Measurements from ENCODE around the gene CST11.

CST11 gene

DNA sequence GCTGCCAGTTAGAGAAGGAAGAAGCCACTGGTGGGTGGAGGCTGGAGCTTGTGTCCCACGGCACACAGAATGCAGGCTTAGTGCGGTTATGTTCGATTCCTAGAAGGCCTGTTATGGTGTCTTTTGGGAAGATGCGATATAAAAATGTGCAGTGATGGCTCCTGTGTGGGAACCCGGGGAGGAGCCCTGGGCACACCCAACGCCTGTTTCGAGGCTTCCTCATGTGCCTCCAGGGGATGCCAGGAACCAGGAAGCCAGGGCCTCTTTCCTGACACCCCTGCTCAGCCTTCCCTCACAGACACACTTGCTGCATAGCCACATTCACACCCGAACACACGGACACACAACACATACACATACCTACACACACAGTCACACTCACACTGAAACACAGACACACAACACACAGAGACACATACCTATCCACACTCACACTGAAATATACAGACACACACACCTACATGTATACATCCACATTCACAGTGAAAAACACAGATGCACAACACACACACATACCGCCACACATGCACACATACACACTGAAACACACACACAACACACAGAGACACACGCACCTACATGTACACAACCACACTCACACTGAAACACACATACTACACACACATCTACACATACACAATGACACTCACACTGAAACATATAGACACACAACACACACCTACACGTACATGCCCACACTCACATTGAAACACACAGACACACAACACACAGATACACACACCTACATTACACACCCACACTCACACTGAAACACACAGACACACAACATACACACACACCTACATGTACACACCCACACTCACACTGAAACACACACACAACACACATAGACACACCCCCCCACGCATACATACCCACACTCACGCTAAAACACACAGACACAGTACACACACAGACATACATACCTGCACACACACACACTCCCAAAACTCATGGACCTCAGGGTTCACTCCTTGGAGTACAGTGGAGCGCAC, 1.2 kb upstream of the CST11 start:
- no peak for DNase-seq (ENCODE audit: low read depth, low spot score)

DNA sequence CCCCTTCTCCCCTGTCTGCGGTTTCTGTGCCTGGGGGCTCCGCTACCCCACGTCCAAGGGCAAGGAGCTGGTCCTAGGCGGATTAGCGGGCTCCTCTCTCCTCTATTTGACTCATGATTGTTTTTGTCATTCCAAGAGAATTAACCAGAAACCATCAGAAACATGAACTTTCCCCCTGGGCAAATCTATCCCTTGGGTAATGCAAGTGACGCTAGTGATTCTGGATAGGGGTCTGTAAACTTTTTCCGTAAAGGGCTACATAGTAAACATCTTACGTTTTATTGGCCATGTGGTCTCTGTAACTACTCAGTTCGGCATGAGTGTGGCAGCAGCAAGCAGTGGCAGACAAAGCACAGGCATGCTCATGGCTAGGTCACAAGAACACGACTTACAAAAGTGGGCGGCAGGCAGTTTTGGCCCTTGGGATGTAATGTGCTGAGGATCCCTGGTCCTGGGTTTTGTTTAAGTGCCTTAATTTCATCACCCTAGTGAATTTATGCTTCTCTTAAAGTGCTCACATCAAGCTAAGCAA, 654 bp downstream of the CST11 start:
- no peak for DNase-seq (ENCODE audit: low read depth, low spot score)

DNA sequence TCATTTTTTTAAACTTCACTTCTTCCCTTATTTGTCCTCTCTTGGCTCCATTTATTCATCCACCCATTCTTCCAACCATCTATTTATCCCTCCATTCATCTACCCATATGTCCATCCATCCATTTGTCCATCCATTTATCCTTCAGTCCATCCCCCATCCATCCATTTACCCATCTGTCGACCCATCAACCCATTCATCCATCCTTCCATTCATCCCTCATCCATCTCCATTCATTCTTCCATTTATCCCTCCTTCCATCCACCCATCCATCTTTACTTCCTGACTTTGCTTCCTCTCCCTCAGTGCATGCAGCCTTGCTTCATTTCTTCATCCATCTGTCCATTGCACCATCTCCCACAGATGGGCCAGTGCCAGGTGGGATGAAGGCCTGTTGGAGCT, 1.8 kb downstream of the CST11 start:
- DNase-seq (ENCODE audit: low read depth, low spot score): no peak

DNA sequence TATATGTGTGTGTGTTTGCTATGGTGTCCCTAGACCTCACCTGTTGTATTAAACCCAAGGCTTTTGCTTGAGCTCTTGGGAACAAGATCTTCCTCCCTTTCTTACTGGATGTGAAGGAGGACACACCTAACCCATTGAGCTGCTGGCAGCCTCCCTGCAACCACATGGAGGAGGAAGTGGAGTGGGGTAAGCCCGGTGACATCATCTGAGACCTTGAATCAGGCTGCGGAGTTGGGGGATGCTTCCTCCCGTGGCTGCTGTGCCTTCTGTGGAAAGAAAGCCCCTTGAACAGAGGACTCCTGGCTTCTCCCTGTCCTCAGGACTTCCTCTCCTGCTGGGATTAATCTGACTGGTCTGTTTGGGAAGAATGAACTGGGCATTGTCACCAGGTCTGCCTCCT, 3.3 kb downstream of the CST11 start:
- DNase-seq (ENCODE audit: low read depth, low spot score): no peak

DNA sequence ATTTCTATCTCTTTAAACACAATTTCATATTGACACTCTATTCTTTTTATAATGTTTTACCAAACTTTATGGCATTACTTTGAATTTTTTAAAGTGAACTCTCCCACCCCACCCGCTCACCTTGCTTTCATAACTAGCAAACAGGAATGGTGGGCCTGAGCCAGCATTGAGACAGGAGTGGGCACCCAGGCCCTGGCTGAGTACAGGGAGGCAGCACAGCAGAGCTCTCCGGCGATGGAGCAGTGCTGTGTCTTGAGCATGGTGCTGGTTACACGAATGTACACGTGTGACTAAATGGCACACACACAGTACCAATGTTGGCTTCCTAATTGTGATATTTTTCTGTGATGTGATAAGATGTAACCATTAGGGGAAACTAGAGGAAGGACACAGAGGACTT, 4.5 kb downstream of the CST11 start:
- DNase-seq (ENCODE audit: low read depth, low spot score): no peak

DNA sequence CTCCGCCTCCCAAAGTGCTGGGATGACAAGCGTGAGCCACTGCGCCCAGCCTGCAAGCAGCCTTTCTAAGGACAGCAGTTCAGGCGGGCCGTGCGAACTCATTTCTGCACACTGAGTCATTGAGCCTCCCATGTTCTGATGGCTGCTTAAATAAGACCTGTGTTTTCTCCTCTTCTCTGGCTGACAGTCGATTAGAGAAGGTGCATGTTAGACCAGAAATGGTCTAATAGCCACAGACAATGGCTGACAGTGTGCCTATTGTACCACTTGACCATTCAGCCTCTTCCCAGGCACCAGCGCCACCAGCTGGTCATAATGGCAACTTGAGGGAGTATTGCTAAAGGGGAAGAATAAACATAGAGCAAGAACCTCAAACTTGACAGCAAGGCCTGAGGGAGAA, 6.2 kb downstream of the CST11 start:
- DNase-seq (ENCODE audit: low read depth, low spot score): no peak

DNA sequence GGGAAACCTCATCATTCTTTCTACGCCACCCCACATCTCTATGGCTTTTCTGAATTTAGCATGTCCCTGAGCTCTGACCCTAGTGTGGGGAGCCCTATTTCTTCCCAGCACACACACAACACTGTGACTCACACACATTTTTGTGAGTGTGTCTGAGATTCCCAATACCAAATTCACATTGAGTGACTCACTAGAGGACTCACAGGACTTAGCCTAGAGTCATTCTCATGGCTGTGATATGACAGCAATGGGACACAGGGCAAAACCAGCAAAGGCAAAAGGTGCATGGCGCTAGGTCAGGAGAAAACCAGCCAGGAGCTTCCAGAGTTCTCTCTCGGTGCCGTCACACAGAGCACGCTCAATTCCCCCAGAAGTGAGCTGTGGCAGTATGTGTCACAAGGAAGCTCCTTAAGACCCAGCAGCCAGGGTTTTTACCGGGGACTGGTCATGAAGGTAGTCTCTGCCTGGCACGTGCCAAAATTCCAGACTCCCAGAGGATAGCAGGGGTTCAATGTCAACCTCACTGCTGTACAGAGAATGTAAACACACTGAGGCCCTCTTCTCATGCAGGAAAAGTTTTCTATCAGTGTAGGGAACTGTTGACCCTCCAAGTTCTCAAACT, 7.0 kb downstream of the CST11 start:
- DNase-seq (ENCODE audit: low read depth, low spot score): no peak

DNA sequence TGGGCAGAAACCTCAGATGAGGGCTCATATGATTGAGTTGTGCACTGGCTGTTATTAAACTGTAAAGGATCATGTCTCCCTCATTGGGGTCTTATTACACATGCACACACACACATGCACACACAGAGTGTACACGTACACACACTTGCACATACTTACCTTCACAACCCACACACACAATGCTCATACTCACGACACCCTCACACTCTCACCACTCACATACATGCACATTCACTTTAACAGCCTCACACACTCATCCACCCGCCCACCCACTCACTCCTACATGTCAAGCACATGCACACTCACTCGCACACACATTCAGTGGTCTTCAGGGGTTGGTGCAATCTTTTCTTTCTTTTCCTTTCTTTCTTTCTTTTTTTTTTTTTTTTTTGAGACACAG, 7.8 kb downstream of the CST11 start:
- no peak for DNase-seq (ENCODE audit: low read depth, low spot score)

DNA sequence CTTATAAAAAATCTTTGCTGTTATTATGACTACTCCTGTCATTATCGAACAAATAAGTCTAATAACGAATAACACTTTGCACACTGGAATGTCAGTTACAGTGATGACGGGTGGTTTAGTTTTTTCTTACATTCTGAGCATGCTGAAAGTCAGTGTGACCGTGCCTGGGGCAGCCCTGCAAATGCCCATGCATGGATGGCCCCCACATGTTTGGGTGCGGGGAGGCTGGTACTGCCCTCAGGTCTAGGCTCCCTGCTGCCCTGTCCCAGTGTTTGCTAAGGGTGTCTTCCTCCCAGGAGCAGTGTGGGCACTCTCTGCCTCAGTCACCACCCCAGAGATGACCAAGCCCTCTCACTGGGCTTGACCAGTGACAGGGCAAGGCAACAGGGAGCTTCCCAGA, 10.2 kb downstream of the CST11 start:
- DNase-seq (ENCODE audit: low read depth, low spot score): no peak

DNA sequence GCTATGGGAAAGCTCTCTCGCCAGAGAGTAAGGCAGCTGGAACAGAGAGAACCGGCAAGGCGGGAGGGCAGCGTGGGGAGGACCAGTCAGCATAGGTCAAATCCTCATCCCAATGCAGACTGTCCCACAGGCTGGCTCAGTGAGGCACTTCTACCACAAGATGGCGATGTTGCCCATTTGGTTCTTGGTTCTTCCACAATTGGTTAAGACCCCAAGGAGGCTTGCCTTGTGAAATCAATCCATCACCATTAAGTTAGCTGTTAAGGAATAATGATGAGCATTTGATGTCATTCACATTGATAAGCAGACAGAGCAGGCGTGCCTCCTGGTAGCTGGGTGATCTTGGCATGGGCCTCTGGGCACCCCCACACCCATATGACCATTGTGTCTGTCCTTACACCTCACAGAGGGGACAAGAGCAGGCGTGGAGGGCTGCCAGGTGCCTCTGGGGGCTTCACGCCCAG, 10.8 kb downstream of the CST11 start:
- DNase-seq (ENCODE audit: low read depth, low spot score): peak; percentile 44

DNA sequence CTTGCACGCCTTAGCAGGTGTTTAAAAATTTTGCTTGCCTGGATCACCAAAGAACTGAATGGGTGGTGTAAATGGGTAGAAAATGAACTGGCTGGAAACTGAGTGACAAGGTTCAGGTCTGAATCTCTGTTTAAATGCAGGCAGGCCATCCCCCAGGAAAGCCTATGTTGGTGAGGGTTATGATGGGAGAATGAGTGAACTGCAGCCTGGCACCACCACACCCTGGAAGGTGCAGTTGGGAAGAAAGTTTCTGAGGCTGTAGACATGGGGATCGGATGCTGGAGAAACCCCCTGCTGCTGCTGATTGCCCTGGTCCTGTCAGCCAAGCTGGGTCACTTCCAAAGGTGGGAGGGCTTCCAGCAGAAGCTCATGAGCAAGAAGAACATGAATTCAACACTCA, 12.7 kb downstream of the CST11 start:
- DNase-seq (ENCODE audit: low read depth, low spot score): no peak

DNA sequence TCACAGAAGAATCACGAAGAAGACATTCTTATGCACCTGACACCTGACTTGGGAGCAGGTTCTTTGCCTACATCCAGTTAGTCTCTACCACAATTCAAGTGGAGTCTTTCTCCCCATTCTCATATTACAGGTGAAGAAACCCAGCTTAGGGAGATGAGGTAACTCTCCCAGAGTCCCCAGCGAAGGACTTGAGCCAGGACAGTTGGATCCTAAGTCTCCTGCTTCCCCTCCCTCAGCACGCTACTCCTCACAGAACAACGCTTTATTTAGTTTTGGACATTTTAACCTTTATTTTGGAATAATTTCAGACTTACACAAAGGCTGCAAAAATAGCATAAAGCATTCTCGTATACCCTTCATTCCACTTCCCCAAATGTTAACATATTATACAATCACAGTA, 14.0 kb downstream of the CST11 start:
- DNase-seq (ENCODE audit: low read depth, low spot score): no peak

DNA sequence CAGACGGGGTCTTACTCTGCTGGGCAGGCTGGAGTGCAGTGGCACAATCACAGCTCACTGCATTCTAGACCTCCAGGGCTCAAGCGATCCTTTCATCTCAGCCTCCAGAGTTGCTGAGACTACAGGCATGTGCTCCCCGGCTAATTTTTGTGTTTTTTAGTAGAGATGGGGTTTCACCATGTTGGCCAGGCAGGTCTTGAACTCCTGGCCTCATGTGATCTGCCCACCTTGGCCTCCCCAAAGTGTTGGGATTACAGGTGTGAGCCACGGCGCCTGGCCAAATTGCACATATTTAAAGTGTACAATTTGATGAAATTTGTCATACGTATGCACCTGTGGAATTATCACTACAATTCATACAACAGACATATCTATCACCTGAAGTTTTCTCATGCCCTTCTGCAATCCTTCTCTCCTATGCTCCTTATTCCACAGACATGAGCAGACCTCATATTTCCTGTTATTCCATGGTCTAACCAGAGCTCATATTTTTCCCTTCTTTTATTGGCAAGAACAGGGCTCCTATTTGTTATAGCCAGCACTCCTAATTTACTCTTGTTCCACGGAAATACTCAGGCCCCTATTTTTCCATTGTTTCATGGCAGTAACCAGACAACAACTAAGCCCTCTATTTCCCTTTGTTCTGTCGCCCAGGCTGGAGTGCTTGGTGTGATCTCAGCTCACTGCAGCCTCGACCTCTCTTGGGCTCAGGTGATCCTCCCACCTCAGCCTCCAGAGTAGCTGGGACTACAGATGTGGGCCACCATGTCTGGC, 15.4 kb downstream of the CST11 start:
- DNase-seq (ENCODE audit: low read depth, low spot score): no peak

DNA sequence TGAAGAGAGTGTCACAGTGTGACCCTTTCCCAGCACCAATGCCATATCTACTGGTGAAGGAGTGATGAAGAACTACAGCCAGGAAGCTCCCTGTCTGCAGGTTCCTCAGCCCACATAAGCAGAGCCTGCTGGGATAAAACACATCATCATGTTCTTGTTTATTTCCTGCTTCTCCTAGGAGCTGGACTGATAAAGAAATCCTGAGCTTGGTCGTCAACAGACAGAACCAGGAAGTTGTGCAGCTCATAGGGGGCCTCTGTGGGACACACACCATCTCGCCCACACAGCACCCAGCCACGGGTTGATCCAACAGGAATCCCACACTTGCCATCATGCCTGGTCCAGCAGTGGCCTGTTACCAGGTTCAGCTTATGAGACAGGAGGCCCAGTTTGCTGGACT, 16.0 kb downstream of the CST11 start:
- no peak for DNase-seq (ENCODE audit: low read depth, low spot score)

DNA sequence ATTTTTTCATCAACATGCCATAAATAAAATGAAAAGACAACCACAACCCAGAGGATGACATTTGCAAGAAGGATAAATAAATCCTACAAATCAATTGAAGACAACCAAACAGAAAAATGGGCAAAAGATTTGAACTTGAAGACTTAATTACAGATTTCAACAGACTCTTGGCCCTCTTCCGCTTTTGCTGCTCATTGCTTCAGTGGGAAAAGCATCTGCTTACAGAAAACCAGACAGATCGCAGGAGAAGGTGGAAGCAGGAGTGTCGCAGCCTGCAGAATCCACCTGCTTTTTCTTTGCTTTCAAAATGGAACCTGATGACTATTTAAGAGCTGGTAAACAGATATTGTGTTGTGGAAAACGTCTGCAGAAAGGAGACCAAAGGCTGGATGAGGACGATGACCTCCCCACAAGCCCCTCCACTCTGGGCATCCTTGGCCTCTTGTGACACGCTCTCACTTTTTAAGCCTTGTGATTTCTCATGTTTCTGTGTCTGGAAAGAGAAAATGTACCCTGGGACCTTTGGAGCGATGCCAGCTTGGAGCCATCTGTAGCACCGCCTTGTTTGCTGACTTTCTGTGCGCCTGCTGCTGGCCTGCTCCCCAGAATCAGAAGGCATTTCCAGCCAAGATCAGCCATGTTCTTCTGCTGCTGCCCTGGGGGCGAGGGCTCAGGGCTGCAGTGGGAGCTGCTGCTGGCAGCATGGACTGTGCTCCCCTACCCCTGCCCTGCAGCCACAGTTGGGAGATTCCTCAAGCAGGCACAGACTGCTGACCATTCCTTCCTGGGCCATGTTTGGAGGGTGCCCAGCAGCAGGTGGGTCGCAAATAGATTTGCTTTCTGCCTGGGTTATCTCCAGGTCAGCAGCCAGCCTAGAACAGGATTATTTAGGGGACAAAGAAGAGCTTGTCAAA, 16.8 kb downstream of the CST11 start:
- no peak for DNase-seq (ENCODE audit: low read depth, low spot score)

DNA sequence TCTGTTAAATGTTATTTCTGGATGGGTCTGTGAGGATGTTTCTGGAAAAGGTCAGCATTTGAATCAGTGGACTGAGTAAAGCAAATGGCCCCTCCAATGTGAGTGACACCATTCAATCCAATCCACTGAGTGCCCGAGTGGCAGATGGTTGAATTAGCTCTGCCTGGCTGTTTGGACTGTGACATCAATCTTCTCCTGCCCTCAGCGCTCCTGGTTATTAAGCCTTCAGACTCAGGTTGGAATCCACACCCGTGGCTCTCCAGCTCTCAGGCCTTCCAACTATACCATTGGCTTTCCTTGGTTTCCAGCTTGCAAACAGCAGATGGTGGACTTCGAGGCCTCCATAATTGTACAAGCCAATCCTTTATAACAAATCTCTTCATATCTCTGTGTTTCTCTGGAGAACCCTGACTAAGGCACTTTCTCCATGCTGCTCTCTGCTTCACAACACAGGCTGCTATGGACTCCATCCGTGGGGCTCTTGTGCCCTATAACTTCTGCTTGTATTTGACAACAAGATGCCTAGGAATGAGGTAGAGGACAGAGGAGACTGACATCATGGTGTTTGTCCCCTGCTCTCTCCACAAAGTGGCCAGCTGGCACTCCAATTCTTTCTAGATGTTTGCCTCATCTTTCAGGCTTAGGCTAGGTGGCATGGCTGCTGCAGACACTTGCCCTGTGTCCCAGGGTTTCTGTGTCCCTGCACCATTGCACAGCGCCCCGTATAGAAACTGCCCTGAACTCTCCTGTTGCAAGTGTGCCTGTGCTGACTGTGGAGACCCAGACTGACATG, 18.0 kb downstream of the CST11 start:
- no peak for DNase-seq (ENCODE audit: low read depth, low spot score)

DNA sequence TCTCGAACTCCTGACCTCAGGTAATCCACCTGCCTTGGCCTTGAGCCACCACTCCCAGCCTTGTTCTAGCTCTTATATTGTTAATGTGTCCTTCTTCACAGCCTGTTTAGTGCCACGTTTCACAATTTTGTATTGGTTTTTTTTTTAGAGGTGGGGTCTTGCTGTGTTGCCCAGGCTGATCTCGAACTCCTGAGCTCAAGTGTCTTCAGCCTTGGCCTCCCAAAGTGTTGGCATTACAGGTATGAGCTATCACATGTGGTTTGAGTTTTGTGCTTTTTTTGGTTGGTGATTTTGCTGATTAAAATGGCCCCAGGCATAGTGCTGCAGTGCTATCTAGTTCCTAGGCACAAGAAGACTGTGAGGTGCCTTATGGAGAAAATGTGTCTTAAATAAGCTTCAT, 19.0 kb downstream of the CST11 start:
- no peak for DNase-seq (ENCODE audit: low read depth, low spot score)

DNA sequence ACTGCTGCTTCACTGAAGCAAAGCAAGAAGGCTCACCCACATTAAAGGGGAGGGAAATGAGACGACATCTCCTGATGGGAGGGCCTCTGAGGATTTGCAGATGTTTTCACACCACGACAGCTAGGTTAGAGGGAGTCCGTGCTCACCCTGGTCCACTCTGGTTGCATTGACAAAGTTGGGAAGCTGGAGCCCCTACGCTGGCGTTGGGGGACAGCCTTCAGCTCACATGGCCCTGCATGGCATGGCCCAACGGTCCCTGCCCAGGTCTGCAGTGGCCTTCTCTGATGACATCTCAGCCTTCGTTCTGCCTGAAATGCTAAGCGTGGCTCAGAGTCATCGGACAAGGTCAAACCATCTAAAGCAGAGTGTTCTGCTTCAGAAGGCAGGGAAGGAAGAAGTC, 27.5 kb downstream of the CST11 start:
- no peak for DNase-seq (ENCODE audit: low read depth, low spot score)

DNA sequence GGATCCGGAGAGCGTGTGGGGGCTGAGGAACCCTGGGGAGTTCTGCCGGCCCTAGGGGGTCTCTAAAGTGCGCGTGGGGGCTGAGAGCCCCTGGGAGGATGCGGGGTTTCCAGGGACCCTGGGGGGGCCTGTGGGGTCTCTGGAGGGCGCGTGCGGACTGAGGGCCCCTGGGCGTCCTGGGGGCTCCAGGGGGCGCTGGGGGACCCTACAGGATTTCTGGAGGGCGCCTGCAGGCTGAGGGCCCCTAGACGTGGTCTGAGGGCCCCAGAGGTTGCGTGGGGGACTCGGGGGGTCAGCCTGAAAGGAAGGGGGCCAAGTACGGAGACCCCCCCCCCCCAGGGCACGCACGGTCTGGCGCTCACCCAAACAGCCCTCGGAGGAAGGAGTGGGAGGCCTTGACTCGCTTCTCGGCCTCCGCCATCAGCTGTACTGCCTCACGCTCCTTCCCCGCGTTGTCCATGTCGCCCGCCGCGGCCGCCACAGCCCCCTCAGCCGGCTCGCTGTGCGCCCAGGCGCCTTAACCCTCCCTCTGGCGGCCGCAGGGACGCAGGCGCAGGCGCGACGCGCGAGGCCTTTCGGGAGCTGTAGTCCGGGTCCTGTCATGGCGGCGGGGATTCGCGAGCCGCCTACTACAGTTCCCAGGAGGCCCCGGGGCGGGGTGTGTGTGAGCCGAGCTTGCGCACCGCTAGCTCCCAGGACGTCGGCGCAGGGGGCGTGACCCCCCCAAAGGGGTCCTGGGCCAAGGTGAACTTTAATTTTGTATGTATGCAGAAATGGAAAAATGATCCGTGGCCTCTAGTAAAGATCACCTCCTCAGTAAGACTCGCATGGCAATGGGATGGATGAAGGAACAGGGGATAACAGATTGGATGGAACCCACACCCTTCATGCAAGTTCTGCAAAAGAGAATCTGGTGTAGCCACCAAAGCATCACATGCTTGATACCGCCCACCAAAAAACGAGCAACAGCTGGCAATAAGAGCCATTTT, 31.4 kb downstream of the CST11 start, which contains the start of gene NAPB:
Gene NAPB (minus strand): TSS at position 546 of the 989 bp plus-strand sequence. CDS start 86 bp downstream, at position 460.
- DNase-seq (ENCODE audit: low read depth, low spot score): peak; percentile 77

Data from smooth muscle cell of the brain vasculature (primary cell).